Measurements from ENCODE around the gene RILPL1.

RILPL1 gene

DNA sequence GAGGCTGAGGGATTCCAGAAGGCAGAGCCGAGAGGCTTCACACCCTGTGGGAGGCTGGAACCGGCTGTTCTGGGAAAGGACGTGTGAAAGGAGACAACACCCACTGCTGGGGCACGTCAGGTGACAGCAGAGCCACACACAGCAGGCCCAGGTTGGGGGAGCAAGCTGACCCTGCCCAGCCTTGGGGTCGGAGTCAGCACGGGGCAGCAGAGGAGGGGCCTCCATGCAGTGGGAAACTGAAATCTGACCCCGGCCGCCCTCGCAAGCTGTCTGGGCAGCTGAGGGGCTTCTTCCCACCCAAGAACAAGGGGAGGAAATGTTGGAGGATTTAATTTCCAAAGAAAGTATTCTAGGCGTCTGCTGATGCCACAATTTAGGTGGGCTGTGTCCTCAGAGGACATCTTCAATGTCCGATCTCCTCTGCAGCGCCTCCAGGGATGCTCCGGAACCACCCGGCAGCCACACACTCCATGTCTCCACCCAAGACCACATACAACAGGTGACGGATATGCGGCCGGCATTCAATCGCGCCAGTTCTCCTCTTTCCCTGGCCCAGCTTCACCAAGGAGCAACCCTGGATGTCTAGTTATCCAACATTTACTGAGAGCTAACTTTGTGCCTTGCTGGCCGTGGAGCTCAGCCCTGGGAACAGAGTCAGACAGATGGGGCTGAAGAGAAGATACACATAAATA, 44.8 kb downstream of the RILPL1 start:
- TF ChIP-seq ZBTB7A (IDR thresholded peaks at IDR 0.05; ENCODE audit: low read depth) (no peak), EGR1 (IDR thresholded peaks at IDR 0.05) (no peak), NFIC (IDR thresholded peaks at IDR 0.05) (no peak), EP300 (IDR thresholded peaks at IDR 0.05; ENCODE audit: borderline replicate concordance) (no peak)

- no peak for TF ChIP-seq EGR1 (IDR thresholded peaks at IDR 0.05)
- TF ChIP-seq USF1 (IDR thresholded peaks at IDR 0.05): no peak
- TF ChIP-seq MAX (IDR thresholded peaks at IDR 0.05): no peak
- no peak for TF ChIP-seq TCF12 (IDR thresholded peaks at IDR 0.05; ENCODE audit: low read depth)
- no peak for TF ChIP-seq TEAD4 (IDR thresholded peaks at IDR 0.05)
- no peak for TF ChIP-seq EP300 (IDR thresholded peaks at IDR 0.05; ENCODE audit: borderline replicate concordance)
- no peak for TF ChIP-seq FOXM1 (IDR thresholded peaks at IDR 0.05; ENCODE audit: borderline replicate concordance, low read depth)
- TF ChIP-seq RAD21 (IDR thresholded peaks at IDR 0.05; ENCODE audit: low read depth): no peak
- TF ChIP-seq YY1 (IDR thresholded peaks at IDR 0.05; ENCODE audit: low read depth): no peak
- TF ChIP-seq REST (IDR thresholded peaks at IDR 0.05; ENCODE audit: low read depth): no peak
- TF ChIP-seq CEBPB (IDR thresholded peaks at IDR 0.05): no peak
- no peak for TF ChIP-seq NFIC (IDR thresholded peaks at IDR 0.05)
- no peak for TF ChIP-seq TAF1 (IDR thresholded peaks at IDR 0.05; ENCODE audit: low read depth)
- no peak for TF ChIP-seq ZBTB7A (IDR thresholded peaks at IDR 0.05; ENCODE audit: low read depth)
- TF ChIP-seq CREB1 (IDR thresholded peaks at IDR 0.05; ENCODE audit: low read depth): no peak
These were observed 46.1 kb downstream of the RILPL1 start for GRCh38 chr12:123487428-123487827.

- no peak for TF ChIP-seq CREB1 (IDR thresholded peaks at IDR 0.05; ENCODE audit: low read depth)
- TF ChIP-seq TEAD4 (IDR thresholded peaks at IDR 0.05): no peak
- TF ChIP-seq CEBPB (IDR thresholded peaks at IDR 0.05): no peak
- TF ChIP-seq TAF1 (IDR thresholded peaks at IDR 0.05; ENCODE audit: low read depth): no peak
- TF ChIP-seq MAX (IDR thresholded peaks at IDR 0.05): no peak
- no peak for TF ChIP-seq EP300 (IDR thresholded peaks at IDR 0.05; ENCODE audit: borderline replicate concordance)
- TF ChIP-seq FOXM1 (IDR thresholded peaks at IDR 0.05; ENCODE audit: borderline replicate concordance, low read depth): no peak
- TF ChIP-seq REST (IDR thresholded peaks at IDR 0.05; ENCODE audit: low read depth): no peak
- no peak for TF ChIP-seq TCF12 (IDR thresholded peaks at IDR 0.05; ENCODE audit: low read depth)
- TF ChIP-seq EGR1 (IDR thresholded peaks at IDR 0.05): no peak
- TF ChIP-seq USF1 (IDR thresholded peaks at IDR 0.05): no peak
- no peak for TF ChIP-seq ZBTB7A (IDR thresholded peaks at IDR 0.05; ENCODE audit: low read depth)
- TF ChIP-seq NFIC (IDR thresholded peaks at IDR 0.05): no peak
- no peak for TF ChIP-seq RAD21 (IDR thresholded peaks at IDR 0.05; ENCODE audit: low read depth)
- TF ChIP-seq YY1 (IDR thresholded peaks at IDR 0.05; ENCODE audit: low read depth): no peak
These were observed 47.8 kb downstream of the RILPL1 start for GRCh38 chr12:123485756-123486155.

DNA sequence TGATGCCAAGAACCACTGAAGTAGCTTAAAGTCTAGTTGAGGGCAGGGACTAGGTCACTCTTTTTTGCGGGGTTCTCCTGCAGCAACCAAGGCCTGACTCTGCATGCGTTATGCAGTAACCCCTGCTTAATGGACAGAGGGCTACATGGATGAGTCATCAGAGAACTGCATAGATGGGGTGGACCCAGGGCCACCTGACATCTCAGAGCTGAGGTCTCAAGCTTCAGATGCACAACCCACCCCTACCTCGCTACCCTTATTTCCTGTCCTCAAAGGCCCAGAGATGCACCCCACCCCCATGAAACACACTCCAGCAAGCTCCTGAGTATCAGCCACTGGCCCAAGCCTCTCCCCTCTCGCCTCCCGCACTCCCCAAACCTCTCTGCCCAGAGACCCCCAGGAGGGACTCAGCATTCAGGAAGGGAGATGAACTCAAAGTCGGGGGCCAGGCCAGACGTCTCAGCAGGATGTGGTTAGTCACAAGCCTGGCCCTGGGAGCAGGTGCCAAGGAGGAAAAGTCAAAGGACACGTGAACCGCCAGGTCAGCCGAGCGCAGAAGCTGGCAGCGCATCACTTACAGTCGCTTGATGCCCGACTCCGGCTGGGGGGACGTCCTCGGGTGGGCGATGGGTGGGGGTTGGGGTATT, 49.8 kb downstream of the RILPL1 start:
- no peak for TF ChIP-seq FOXM1 (IDR thresholded peaks at IDR 0.05; ENCODE audit: borderline replicate concordance, low read depth)
- no peak for TF ChIP-seq TCF12 (IDR thresholded peaks at IDR 0.05; ENCODE audit: low read depth)
- no peak for TF ChIP-seq RAD21 (IDR thresholded peaks at IDR 0.05; ENCODE audit: low read depth)
- TF ChIP-seq YY1 (IDR thresholded peaks at IDR 0.05; ENCODE audit: low read depth): no peak
- TF ChIP-seq CEBPB (IDR thresholded peaks at IDR 0.05): no peak
- TF ChIP-seq EP300 (IDR thresholded peaks at IDR 0.05; ENCODE audit: borderline replicate concordance): no peak
- TF ChIP-seq TAF1 (IDR thresholded peaks at IDR 0.05; ENCODE audit: low read depth): no peak
- no peak for TF ChIP-seq TEAD4 (IDR thresholded peaks at IDR 0.05)
- TF ChIP-seq NFIC (IDR thresholded peaks at IDR 0.05): no peak
- TF ChIP-seq EGR1 (IDR thresholded peaks at IDR 0.05): no peak

- TF ChIP-seq NFIC (IDR thresholded peaks at IDR 0.05) (no peak), MAX (IDR thresholded peaks at IDR 0.05) (no peak), TAF1 (IDR thresholded peaks at IDR 0.05; ENCODE audit: low read depth) (no peak), YY1 (IDR thresholded peaks at IDR 0.05; ENCODE audit: low read depth) (no peak), RAD21 (IDR thresholded peaks at IDR 0.05; ENCODE audit: low read depth) (no peak), EP300 (IDR thresholded peaks at IDR 0.05; ENCODE audit: borderline replicate concordance) (no peak), ZBTB7A (IDR thresholded peaks at IDR 0.05; ENCODE audit: low read depth) (no peak), CREB1 (IDR thresholded peaks at IDR 0.05; ENCODE audit: low read depth) (no peak), REST (IDR thresholded peaks at IDR 0.05; ENCODE audit: low read depth) (no peak), TCF12 (IDR thresholded peaks at IDR 0.05; ENCODE audit: low read depth) (no peak), TEAD4 (IDR thresholded peaks at IDR 0.05) (no peak), CEBPB (IDR thresholded peaks at IDR 0.05) (no peak), USF1 (IDR thresholded peaks at IDR 0.05) (no peak), EGR1 (IDR thresholded peaks at IDR 0.05) (no peak), FOXM1 (IDR thresholded peaks at IDR 0.05; ENCODE audit: borderline replicate concordance, low read depth) (no peak)
These were observed 50.6 kb downstream of the RILPL1 start for GRCh38 chr12:123482876-123483275.
